Caco-2 (cell line): ENCODE measurements around the gene RNF13. TPM values are rescaled to one million over a fixed set of nuclear protein-coding genes. Genes with fewer than 3 reads are reported as not detected.

Experiments
- BruUV-seq: library from RNA; stranded (reverse); fragments of 400-500 nt; replicated peaks from 2 replicates; lab custom pipeline; 2021; lab: Mats Ljungman, UMichigan
- CTCF ChIA-PET: fragments of 300-600 bp; sonication (Branson Sonifier 250); formaldehyde crosslinking; loops from one replicate; lab custom pipeline; 2022; ENCODE audit warnings: antibody characterized with exemption; lab: Charles Lee
- POLR2A ChIA-PET: fragments of 300-600 bp; sonication (Branson Sonifier 250); formaldehyde crosslinking; loops from one replicate; lab custom pipeline; 2022; ENCODE audit warnings: antibody characterized with exemption; lab: Charles Lee
- DNase-seq, 2 experiments: peaks; one replicate each; pipeline versions ENCODE4 v3.0.0 to v3.0.0-alpha.2; 2020 to 2022
- H3K27me3 ChIP-seq: replicated peaks from 2 replicates; pipeline ENCODE4 v1.6.0; 2011; ENCODE audit warnings: low read length; ENCODE audit not compliant: control insufficient read depth, insufficient read depth
- H3K36me3 ChIP-seq: 2 replicates; pipeline ENCODE4 v1.5.1; 2011; ENCODE audit warnings: low read length; ENCODE audit not compliant: control insufficient read depth, insufficient read depth
- H3K4me1 ChIP-seq: fragments of 250-450 bp; sonication (Bioruptor Pico); 2 replicates; pipeline ENCODE4 v1.5.1; 2020; ENCODE audit warnings: mild to moderate bottlenecking
- H3K4me3 ChIP-seq: 2 replicates; pipeline ENCODE4 v1.5.1; 2011; ENCODE audit warnings: low read depth, mild to moderate bottlenecking, control low read depth, low read length
- H3K9me3 ChIP-seq: fragments of 250-450 bp; sonication (Bioruptor Pico); 2 replicates; pipeline ENCODE4 v1.5.1; 2020; ENCODE audit warnings: mild to moderate bottlenecking, moderate library complexity
- H3K27ac Mint-ChIP-seq: one replicate; pipeline ENCODE4 v1.8.0; 2022; ENCODE audit warnings: mixed read lengths; ENCODE audit not compliant: unreplicated experiment
- H3K27me3 Mint-ChIP-seq: one replicate; pipeline ENCODE4 v1.8.0; 2022; ENCODE audit warnings: mixed read lengths; ENCODE audit not compliant: insufficient read depth, unreplicated experiment
- H3K36me3 Mint-ChIP-seq: one replicate; pipeline ENCODE4 v1.8.0; 2022; ENCODE audit warnings: mild to moderate bottlenecking, mixed read lengths; ENCODE audit not compliant: insufficient read depth, unreplicated experiment
- H3K4me1 Mint-ChIP-seq: one replicate; pipeline ENCODE4 v1.8.0; 2022; ENCODE audit warnings: low read depth, mixed read lengths; ENCODE audit not compliant: unreplicated experiment
- H3K4me3 Mint-ChIP-seq: one replicate; pipeline ENCODE4 v1.8.0; 2022; ENCODE audit warnings: mild to moderate bottlenecking, moderate library complexity, mixed read lengths; ENCODE audit not compliant: unreplicated experiment
- H3K9me3 Mint-ChIP-seq: one replicate; pipeline ENCODE4 v1.8.0; 2022; ENCODE audit warnings: mixed read lengths; ENCODE audit not compliant: unreplicated experiment
- intact Hi-C: fragments of 100-400 bp; cut with micrococcal nuclease; formaldehyde crosslinking; loops from one replicate; pipeline ENCODE4 v1.10.0; 2022; ENCODE audit not compliant: unreplicated experiment
- total RNA-seq: library from RNA; stranded (reverse); gene quantifications from 2 replicates; pipeline ENCODE4 v1.2.3, GENCODE V29; 2022
- TF ChIP-seq, protein P1 (sequence below), 2 experiments: fragments of 200-600 bp in 1 of 2; IDR thresholded peaks; 1 replicate in 1 of 2; 2 replicates in 1 of 2; pipeline versions ENCODE4 v1.5.1 to v1.8.0; 2011 to 2022; ENCODE audit warnings: antibody characterized with exemption in 1 of 2, control low read depth in 1 of 2, inconsistent platforms in 1 of 2, low read depth in 1 of 2, low read length in 1 of 2, mild to moderate bottlenecking in 1 of 2, moderate library complexity in 1 of 2; ENCODE audit not compliant: insufficient read depth in 1 of 2, severe bottlenecking in 1 of 2, unreplicated experiment in 1 of 2

RNF13 gene
- total RNA-seq, 1 experiment from 2014 or later: 44.2 TPM

- ChIA-PET POLR2A (no interaction called here), CTCF (no interaction called here)
- no TSS peak for BruUV-seq
- Mint-ChIP-seq H3K9me3 (no peaks in the 10 kb centered on the region), H3K36me3 (no peaks in the 10 kb centered on the region), H3K27ac (no peak overlapping the region), H3K4me1 (no peaks in the 10 kb centered on the region), H3K27me3 (peaks cover under 1% of the 10 kb centered on the region), H3K4me3 (no peak overlapping the region)
- Histone ChIP-seq H3K27me3 (no peaks in the 10 kb centered on the region), H3K36me3 (no peaks in the 10 kb centered on the region), H3K4me3 (no peak overlapping the region), H3K4me1 (no peaks in the 10 kb centered on the region), H3K9me3 (peaks cover 2% of the 10 kb centered on the region; the same call in 1 of the 2 replicates)
- no peak for DNase-seq
- intact Hi-C loops: no loop called here
- TF ChIP-seq, protein P1, sequence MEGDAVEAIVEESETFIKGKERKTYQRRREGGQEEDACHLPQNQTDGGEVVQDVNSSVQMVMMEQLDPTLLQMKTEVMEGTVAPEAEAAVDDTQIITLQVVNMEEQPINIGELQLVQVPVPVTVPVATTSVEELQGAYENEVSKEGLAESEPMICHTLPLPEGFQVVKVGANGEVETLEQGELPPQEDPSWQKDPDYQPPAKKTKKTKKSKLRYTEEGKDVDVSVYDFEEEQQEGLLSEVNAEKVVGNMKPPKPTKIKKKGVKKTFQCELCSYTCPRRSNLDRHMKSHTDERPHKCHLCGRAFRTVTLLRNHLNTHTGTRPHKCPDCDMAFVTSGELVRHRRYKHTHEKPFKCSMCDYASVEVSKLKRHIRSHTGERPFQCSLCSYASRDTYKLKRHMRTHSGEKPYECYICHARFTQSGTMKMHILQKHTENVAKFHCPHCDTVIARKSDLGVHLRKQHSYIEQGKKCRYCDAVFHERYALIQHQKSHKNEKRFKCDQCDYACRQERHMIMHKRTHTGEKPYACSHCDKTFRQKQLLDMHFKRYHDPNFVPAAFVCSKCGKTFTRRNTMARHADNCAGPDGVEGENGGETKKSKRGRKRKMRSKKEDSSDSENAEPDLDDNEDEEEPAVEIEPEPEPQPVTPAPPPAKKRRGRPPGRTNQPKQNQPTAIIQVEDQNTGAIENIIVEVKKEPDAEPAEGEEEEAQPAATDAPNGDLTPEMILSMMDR (IDR thresholded peaks at IDR 0.05; ENCODE audit: insufficient read depth in 1 of 2, low read depth in 1 of 2, low read length in 1 of 2, severe bottlenecking in 1 of 2, unreplicated experiment in 1 of 2): no peak
Observed at GRCh38 chr3:149989307-149989706, 176.3 kb downstream of the RNF13 start.

GRCh38 chr3:149990423-149990948 lies 177.5 kb downstream of the RNF13 start:
- CTCF ChIA-PET: no interaction called here

GRCh38 chr3:149992416-149993058 lies 179.5 kb downstream of the RNF13 start:
- no TSS peak for BruUV-seq
- H3K27ac Mint-ChIP-seq: no peak overlapping the region
- H3K4me3 Mint-ChIP-seq: no peak overlapping the region
- Histone ChIP-seq H3K36me3 (no peaks in the 10 kb centered on the region), H3K4me3 (no peak overlapping the region), H3K4me1 (no peaks in the 10 kb centered on the region), H3K27me3 (no peaks in the 10 kb centered on the region), H3K9me3 (peaks cover 9% of the 10 kb centered on the region)
- no peaks in the 10 kb centered on the region for H3K36me3 Mint-ChIP-seq
- H3K9me3 Mint-ChIP-seq: peaks cover 24% of the 10 kb centered on the region
- TF ChIP-seq, protein P1 (IDR thresholded peaks at IDR 0.05; ENCODE audit: insufficient read depth in 1 of 2, low read depth in 1 of 2, low read length in 1 of 2, severe bottlenecking in 1 of 2, unreplicated experiment in 1 of 2): no peak
- H3K27me3 Mint-ChIP-seq: peaks cover 9% of the 10 kb centered on the region
- POLR2A ChIA-PET: no interaction called here
- no peaks in the 10 kb centered on the region for H3K4me1 Mint-ChIP-seq
- intact Hi-C loops: no loop called here
- no peak for DNase-seq
- CTCF ChIA-PET: no interaction called here

More at GRCh38 chr3:149990423-149990948, 177.5 kb downstream of the RNF13 start:
- no peak overlapping the region for H3K27ac Mint-ChIP-seq
- BruUV-seq: no TSS peak
- H3K9me3 ChIP-seq: peaks cover 9% of the 10 kb centered on the region
- H3K9me3 Mint-ChIP-seq: peaks cover 11% of the 10 kb centered on the region
- intact Hi-C loops: no loop called here
- H3K27me3 Mint-ChIP-seq: peaks cover 4% of the 10 kb centered on the region
- H3K36me3 Mint-ChIP-seq: no peaks in the 10 kb centered on the region
- H3K4me1 ChIP-seq: no peaks in the 10 kb centered on the region
- DNase-seq: no peak
- no peak overlapping the region for H3K4me3 Mint-ChIP-seq
- H3K4me1 Mint-ChIP-seq: no peaks in the 10 kb centered on the region
- H3K27me3 ChIP-seq: no peaks in the 10 kb centered on the region
- POLR2A ChIA-PET: no interaction called here
- H3K4me3 ChIP-seq: no peak overlapping the region
- TF ChIP-seq, protein P1 (IDR thresholded peaks at IDR 0.05; ENCODE audit: insufficient read depth in 1 of 2, low read depth in 1 of 2, low read length in 1 of 2, severe bottlenecking in 1 of 2, unreplicated experiment in 1 of 2): no peak
- no peaks in the 10 kb centered on the region for H3K36me3 ChIP-seq
